Endodermal cell (in vitro differentiated cells): ENCODE measurements around the gene TNFSF10. TPM values are rescaled to one million over a fixed set of nuclear protein-coding genes. Genes with fewer than 3 reads are reported as not detected.

Experiments used
- DNase-seq: peaks from one replicate; pipeline ENCODE4 v3.0.0-alpha.2; 2017
- H3K27ac ChIP-seq: 2 replicates; pipeline ENCODE4 v1.5.1; 2013; ENCODE audit warnings: mild to moderate bottlenecking, low read depth, low read length, moderate library complexity
- H3K27me3 ChIP-seq: 2 replicates; pipeline ENCODE4 v1.6.1; 2013; ENCODE audit warnings: mild to moderate bottlenecking, low read length, moderate library complexity; ENCODE audit not compliant: insufficient read depth, control insufficient read depth, poor library complexity, severe bottlenecking
- H3K36me3 ChIP-seq: 2 replicates; pipeline ENCODE4 v1.7.0; 2013; ENCODE audit warnings: mild to moderate bottlenecking, low read length, moderate library complexity; ENCODE audit not compliant: control insufficient read depth, insufficient read depth
- H3K4me1 ChIP-seq: one replicate; pipeline ENCODE4 v1.7.0; 2013; ENCODE audit warnings: low read length; ENCODE audit not compliant: control insufficient read depth, insufficient read depth
- H3K4me3 ChIP-seq: 2 replicates; pipeline ENCODE4 v1.5.1; 2013; ENCODE audit warnings: mild to moderate bottlenecking, low read length, moderate library complexity
- H3K9ac ChIP-seq: 2 replicates; pipeline ENCODE4 v1.6.1; 2013; ENCODE audit warnings: mild to moderate bottlenecking, low read length, moderate library complexity; ENCODE audit not compliant: poor library complexity, severe bottlenecking; ENCODE audit errors: extremely low read depth
- H3K9me3 ChIP-seq: 2 replicates; pipeline ENCODE4 v1.6.1; 2013; ENCODE audit warnings: mild to moderate bottlenecking, low read length, moderate library complexity; ENCODE audit not compliant: control insufficient read depth
- H3K27ac Mint-ChIP-seq: 2 replicates; pipeline ENCODE4 v1.8.0; 2020; ENCODE audit warnings: mixed read lengths
- H3K27me3 Mint-ChIP-seq: 2 replicates; pipeline ENCODE4 v1.8.0; 2021; ENCODE audit warnings: mild to moderate bottlenecking, mixed read lengths; ENCODE audit not compliant: insufficient read depth
- H3K36me3 Mint-ChIP-seq: 2 replicates; pipeline ENCODE4 v1.8.0; 2020; ENCODE audit warnings: low read depth, mixed read lengths
- H3K4me1 Mint-ChIP-seq: 2 replicates; pipeline ENCODE4 v1.8.0; 2020; ENCODE audit warnings: mixed read lengths
- H3K4me3 Mint-ChIP-seq: 2 replicates; pipeline ENCODE4 v1.8.0; 2020; ENCODE audit warnings: mild to moderate bottlenecking, moderate library complexity, mixed read lengths
- H3K9me3 Mint-ChIP-seq: 2 replicates; pipeline ENCODE4 v1.8.0; 2020; ENCODE audit warnings: mild to moderate bottlenecking, mixed read lengths
- CTCF ChIP-seq: fragments of 200-600 bp; sonication (generic); conservative IDR thresholded peaks from 2 replicates; pipeline ENCODE4 v1.5.0; 2021; ENCODE audit warnings: antibody characterized with exemption, mild to moderate bottlenecking
- WGBS, 2 experiments: methylation state at CpG; one replicate each; pipeline versions ENCODE4 v1.1.5 to v1.1.7; 2013; ENCODE audit warnings: missing lambda C conversion rate in 2 of 2, mixed read lengths in 1 of 2; ENCODE audit not compliant: insufficient coverage in 1 of 2, insufficient read length in 1 of 2; 5-methylcytosine and 5-hydroxymethylcytosine counted together
- total RNA-seq, 2 donors: library from RNA; stranded (reverse); fragmentation: NEBNext Ultra II Directional in 1 of 2; extraction: Animal tissue kit (Norgen Biotek cat#: 25700) in 1 of 2; gene quantifications; 2 replicates in 1 of 2; 3 replicates in 1 of 2; pipeline ENCODE4 v1.2.1, GENCODE V29; 2021

The TNFSF10 gene
- total RNA-seq, 2 donors from 2014 or later: 0.51 TPM; not detected in 1

DNA sequence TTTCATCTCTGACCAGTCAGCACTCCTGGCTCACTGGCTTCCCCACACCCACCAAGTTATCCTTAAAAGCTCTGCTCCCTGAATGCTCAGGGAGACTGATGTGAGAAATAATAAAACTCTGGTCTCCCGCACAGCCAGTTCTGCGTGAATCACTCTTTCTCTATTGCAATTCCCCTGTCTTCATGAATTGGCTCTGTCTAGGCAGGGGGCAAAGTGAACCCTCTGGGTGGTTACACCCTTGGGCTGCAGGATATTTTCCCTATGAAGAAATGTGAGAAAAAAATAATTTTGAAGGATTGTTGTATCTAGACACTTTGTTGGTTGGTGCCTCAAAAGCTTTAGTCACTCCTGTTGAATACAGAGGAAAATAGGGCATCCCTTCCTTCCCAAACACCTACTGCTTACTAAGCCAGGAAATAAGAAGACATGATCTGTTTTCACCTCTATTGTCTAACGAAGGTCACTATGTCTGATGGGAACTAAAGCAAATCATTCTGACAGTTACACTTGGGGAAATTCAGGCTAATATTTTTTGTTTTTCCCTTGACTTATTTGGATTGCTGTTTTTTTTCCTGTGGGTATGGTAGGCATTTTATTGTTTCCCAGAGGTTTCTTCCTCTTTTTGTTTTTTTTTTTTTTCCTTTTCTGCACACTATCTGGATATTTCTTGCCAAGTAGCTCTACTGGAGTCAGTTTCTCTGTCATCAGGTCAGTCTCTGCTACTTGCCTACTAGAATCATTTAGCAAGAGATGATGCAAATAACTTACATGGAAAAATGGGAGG is 15.3 kb upstream of the TNFSF10 start:
- Histone ChIP-seq H3K9me3 (no peaks in the 10 kb centered on the region), H3K27me3 (no peaks in the 10 kb centered on the region), H3K4me3 (no peak overlapping the region), H3K9ac (no peak overlapping the region), H3K36me3 (no peaks in the 10 kb centered on the region), H3K4me1 (no peaks in the 10 kb centered on the region), H3K27ac (no peak overlapping the region)
- Mint-ChIP-seq H3K27ac (no peak overlapping the region), H3K4me1 (no peaks in the 10 kb centered on the region), H3K36me3 (no peaks in the 10 kb centered on the region), H3K27me3 (no peaks in the 10 kb centered on the region), H3K9me3 (peaks cover 8% of the 10 kb centered on the region), H3K4me3 (no peak overlapping the region)
- no peak for DNase-seq
- TF ChIP-seq CTCF: no peak
- WGBS, 2 experiments: 89 to 97% methylated on average over 3 of the region's 3 CpGs

DNA sequence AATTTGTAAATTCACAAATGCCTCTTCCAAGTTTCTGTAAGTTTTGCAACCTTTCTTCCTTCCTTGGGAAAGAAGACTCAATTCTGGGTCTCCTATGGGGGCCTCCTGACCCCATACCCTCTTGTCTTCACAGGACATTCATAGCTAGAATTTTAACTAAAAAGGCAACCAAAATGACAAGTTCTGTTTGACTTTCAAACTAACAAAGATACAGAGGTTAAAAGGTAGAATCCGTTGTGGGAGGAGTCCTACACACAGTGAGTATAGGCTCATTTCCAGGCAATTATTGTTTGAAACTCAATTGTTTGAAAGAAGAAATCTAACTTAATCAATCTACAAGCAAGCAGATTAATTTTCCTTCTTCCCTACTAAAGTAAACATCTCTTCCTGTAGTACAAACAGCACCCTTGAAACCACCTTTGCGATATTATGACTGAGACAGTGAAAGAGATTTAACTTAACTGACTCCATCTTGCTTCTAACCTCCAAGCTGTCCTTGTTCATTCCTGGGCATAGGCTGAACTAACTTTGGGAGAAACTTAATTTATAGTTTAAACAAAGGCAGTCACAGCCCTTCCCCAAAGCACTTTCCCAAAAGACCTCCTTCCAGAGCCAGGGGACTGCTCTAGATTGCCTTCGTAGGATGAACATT is 14.4 kb upstream of the TNFSF10 start:
- Mint-ChIP-seq H3K9me3 (peaks cover 8% of the 10 kb centered on the region), H3K4me1 (peaks cover 3% of the 10 kb centered on the region), H3K36me3 (no peaks in the 10 kb centered on the region), H3K4me3 (no peak overlapping the region), H3K27me3 (no peaks in the 10 kb centered on the region), H3K27ac (no peak overlapping the region)
- Histone ChIP-seq H3K36me3 (no peaks in the 10 kb centered on the region), H3K9ac (no peak overlapping the region), H3K9me3 (no peaks in the 10 kb centered on the region), H3K27me3 (no peaks in the 10 kb centered on the region), H3K27ac (no peak overlapping the region), H3K4me3 (no peak overlapping the region), H3K4me1 (no peaks in the 10 kb centered on the region)
- 89 to 92% methylated on average over 3 of the region's 3 CpGs for WGBS, 2 experiments
- no peak for TF ChIP-seq CTCF
- no peak for DNase-seq

- no peak for TF ChIP-seq CTCF
- peaks cover 3% of the 10 kb centered on the region for H3K4me1 Mint-ChIP-seq
- no peaks in the 10 kb centered on the region for H3K27me3 Mint-ChIP-seq
- no peaks in the 10 kb centered on the region for H3K36me3 ChIP-seq
- H3K4me3 Mint-ChIP-seq: no peak overlapping the region
- no peaks in the 10 kb centered on the region for H3K9me3 ChIP-seq
- no peak overlapping the region for H3K4me3 ChIP-seq
- H3K27ac Mint-ChIP-seq: no peak overlapping the region
- H3K4me1 ChIP-seq: no peaks in the 10 kb centered on the region
- no peaks in the 10 kb centered on the region for H3K27me3 ChIP-seq
- H3K36me3 Mint-ChIP-seq: no peaks in the 10 kb centered on the region
- no peak for DNase-seq
- H3K27ac ChIP-seq: no peak overlapping the region
- H3K9ac ChIP-seq: no peak overlapping the region
- WGBS, 2 experiments: 88 to 92% methylated on average over 4 to 5 of the region's 5 CpGs
- peaks cover 8% of the 10 kb centered on the region for H3K9me3 Mint-ChIP-seq
Observed at GRCh38 chr3:172536993-172537419, 13.8 kb upstream of the TNFSF10 start.
